Upper lobe of left lung (tissue), 4 donors: ENCODE results near the gene VWA1.

Experiments used
- CTCF ChIP-seq, 6 experiments: fragments of 450-650 bp in 4 of 6; fragments of 200-600 bp in 2 of 6; sonication (generic) in 2 of 6; IDR thresholded peaks; one replicate each; pipeline ENCODE4 v1.5.1; 2016 to 2019; ENCODE audit warnings: antibody characterized with exemption in 6 of 6
- EP300 ChIP-seq, 4 donors: sonication (generic); formaldehyde crosslinking; IDR thresholded peaks; one replicate each; pipeline ENCODE4 v1.5.1; 2017; ENCODE audit warnings: antibody characterized with exemption in 4 of 4, control low read depth in 2 of 4

DNA sequence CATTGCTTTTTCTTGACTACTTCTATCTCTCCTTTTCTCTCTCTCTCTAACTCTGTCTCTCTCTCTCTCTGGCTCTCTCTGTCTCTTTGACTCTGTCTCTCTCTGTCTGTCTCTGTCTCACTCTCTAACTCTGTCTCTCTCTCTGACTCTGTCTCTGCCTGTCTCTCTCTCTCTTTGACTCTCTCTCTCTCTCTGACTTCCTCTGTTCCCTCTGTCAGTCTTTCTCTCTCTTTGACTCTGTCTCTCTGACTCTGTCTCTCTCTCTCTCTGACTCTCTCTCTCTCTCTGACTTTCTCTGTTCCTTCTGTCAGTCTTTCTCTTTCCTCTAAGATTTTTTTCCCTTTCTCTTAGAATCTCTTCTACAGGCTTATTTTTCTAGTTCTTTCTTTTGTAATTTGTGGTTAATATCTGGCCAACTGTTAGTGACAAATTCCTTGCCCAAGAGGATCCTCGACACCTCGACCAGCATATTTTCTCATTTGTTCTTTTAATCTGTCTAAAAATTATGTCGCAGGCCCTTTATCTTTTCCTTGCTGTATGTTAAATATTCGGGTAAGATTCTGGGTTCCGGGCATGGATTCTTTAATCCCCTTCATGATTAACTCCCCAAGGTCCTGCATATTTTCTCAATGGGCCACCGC, 13.7 kb downstream of the VWA1 start, which contains the start of gene ATAD3C:
- no peak for TF ChIP-seq CTCF (IDR thresholded peaks at IDR 0.05)
- TF ChIP-seq EP300 (IDR thresholded peaks at IDR 0.05): no peak
